ENCODE data around the gene CRABP1. TPM values are rescaled to one million over a fixed set of nuclear protein-coding genes. Genes with fewer than 3 reads are reported as not detected.

Gene CRABP1
- total and polyA plus RNA-seq, 10 of the 15 experiments (the other 5 are each of a cell fraction or from before 2014, with no cell fraction given), result 0.21 to 0.41 TPM; not detected in 8

- Histone ChIP-seq H3K27ac (ENCODE audit: control insufficient read depth, insufficient read depth) (no peak overlapping the region), H4K20me1 (ENCODE audit: control insufficient read depth, insufficient read depth) (no peaks in the 10 kb centered on the region), H3K27me3 (replicated peaks in 1 of 2; ENCODE audit: control insufficient read depth in 2 of 2, insufficient read depth in 2 of 2, low read length in 1 of 2) (no peaks in the 10 kb centered on the region), H3K79me2 (ENCODE audit: control insufficient read depth, insufficient read depth, low read length) (no peaks in the 10 kb centered on the region), H3K4me1 (ENCODE audit: control insufficient read depth, insufficient read depth, low read length) (no peaks in the 10 kb centered on the region; the same call in 1 of the 2 replicates), H3K36me3 (ENCODE audit: control insufficient read depth in 2 of 2, insufficient read depth in 2 of 2, low read length in 1 of 2) (no peaks in the 10 kb centered on the region), H3K4me3 (no peak overlapping the region), H3K9me3 (replicated peaks; ENCODE audit: control insufficient read depth, insufficient read depth, low read length) (no peaks in the 10 kb centered on the region), H3K4me2 (ENCODE audit: control insufficient read depth, insufficient read depth) (no peak overlapping the region), H3K9ac (ENCODE audit: control insufficient read depth, insufficient read depth, low read length) (no peak overlapping the region), H2AFZ (ENCODE audit: control insufficient read depth, low read depth, low read length) (no peak overlapping the region)
- no peak for ATAC-seq
- intact Hi-C loops (cut with micrococcal nuclease; ENCODE audit: unreplicated experiment) (no loop called here), in situ Hi-C loops (cut with MboI) (loop anchor here (10.0 kb wide), 1 partner anchor 102 kb away; no protein-coding TSS in a partner anchor)
- POLR2A ChIA-PET, result no interaction called here
- BruUV-seq (replicated peaks), result no TSS peak
- RAD21 ChIA-PET (ENCODE audit: unreplicated experiment), result no interaction called here
- SMC1A ChIA-PET (ENCODE audit: uncharacterized antibody, unreplicated experiment), result interaction anchor here (1.5 to 1.6 kb wide), 2 partner anchors 14 to 103 kb away, joined by 4 to 5 read pairs; partner anchors contain the start of gene SKIC8
- DNase-seq (ENCODE audit: low read depth, low spot score), result no peak
- no peak for TF ChIP-seq IRF4 (IDR thresholded peaks at IDR 0.05; ENCODE audit: low read depth, low read length)
- no peak for TF ChIP-seq JUND (IDR thresholded peaks at IDR 0.05; ENCODE audit: low read depth, low read length)
- no peak for TF ChIP-seq NR2F1 (conservative IDR thresholded peaks at IDR 0.05)
- TF ChIP-seq PAX5 (IDR thresholded peaks at IDR 0.05; ENCODE audit: borderline replicate concordance, low read depth, low read length), result no peak
- TF ChIP-seq, protein P1, sequence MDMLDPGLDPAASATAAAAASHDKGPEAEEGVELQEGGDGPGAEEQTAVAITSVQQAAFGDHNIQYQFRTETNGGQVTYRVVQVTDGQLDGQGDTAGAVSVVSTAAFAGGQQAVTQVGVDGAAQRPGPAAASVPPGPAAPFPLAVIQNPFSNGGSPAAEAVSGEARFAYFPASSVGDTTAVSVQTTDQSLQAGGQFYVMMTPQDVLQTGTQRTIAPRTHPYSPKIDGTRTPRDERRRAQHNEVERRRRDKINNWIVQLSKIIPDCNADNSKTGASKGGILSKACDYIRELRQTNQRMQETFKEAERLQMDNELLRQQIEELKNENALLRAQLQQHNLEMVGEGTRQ (IDR thresholded peaks at IDR 0.05; ENCODE audit: borderline replicate concordance, low read depth, low read length), result no peak
- no peak for TF ChIP-seq PML (IDR thresholded peaks at IDR 0.05; ENCODE audit: low read length)
- no peak for TF ChIP-seq STAT3 (IDR thresholded peaks at IDR 0.05; ENCODE audit: low read depth, low read length)
- TF ChIP-seq YBX1 (IDR thresholded peaks at IDR 0.05), result no peak
- TF ChIP-seq YY1 (IDR thresholded peaks at IDR 0.05; ENCODE audit: low read depth, low read length), result no peak
- TF ChIP-seq NFIC (IDR thresholded peaks at IDR 0.05; ENCODE audit: low read depth, low read length), result no peak
- TF ChIP-seq RUNX3 (IDR thresholded peaks at IDR 0.05; ENCODE audit: low read length), result no peak
- TF ChIP-seq, protein P2, sequence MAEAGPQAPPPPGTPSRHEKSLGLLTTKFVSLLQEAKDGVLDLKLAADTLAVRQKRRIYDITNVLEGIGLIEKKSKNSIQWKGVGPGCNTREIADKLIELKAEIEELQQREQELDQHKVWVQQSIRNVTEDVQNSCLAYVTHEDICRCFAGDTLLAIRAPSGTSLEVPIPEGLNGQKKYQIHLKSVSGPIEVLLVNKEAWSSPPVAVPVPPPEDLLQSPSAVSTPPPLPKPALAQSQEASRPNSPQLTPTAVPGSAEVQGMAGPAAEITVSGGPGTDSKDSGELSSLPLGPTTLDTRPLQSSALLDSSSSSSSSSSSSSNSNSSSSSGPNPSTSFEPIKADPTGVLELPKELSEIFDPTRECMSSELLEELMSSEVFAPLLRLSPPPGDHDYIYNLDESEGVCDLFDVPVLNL (IDR thresholded peaks at IDR 0.05; ENCODE audit: low read depth, low read length), result no peak
- no peak for TF ChIP-seq BCLAF1 (IDR thresholded peaks at IDR 0.05)
- no peak for TF ChIP-seq KAT2A (conservative IDR thresholded peaks at IDR 0.05; ENCODE audit: control insufficient read depth, low read depth, low read length)
- TF ChIP-seq, protein P3, sequence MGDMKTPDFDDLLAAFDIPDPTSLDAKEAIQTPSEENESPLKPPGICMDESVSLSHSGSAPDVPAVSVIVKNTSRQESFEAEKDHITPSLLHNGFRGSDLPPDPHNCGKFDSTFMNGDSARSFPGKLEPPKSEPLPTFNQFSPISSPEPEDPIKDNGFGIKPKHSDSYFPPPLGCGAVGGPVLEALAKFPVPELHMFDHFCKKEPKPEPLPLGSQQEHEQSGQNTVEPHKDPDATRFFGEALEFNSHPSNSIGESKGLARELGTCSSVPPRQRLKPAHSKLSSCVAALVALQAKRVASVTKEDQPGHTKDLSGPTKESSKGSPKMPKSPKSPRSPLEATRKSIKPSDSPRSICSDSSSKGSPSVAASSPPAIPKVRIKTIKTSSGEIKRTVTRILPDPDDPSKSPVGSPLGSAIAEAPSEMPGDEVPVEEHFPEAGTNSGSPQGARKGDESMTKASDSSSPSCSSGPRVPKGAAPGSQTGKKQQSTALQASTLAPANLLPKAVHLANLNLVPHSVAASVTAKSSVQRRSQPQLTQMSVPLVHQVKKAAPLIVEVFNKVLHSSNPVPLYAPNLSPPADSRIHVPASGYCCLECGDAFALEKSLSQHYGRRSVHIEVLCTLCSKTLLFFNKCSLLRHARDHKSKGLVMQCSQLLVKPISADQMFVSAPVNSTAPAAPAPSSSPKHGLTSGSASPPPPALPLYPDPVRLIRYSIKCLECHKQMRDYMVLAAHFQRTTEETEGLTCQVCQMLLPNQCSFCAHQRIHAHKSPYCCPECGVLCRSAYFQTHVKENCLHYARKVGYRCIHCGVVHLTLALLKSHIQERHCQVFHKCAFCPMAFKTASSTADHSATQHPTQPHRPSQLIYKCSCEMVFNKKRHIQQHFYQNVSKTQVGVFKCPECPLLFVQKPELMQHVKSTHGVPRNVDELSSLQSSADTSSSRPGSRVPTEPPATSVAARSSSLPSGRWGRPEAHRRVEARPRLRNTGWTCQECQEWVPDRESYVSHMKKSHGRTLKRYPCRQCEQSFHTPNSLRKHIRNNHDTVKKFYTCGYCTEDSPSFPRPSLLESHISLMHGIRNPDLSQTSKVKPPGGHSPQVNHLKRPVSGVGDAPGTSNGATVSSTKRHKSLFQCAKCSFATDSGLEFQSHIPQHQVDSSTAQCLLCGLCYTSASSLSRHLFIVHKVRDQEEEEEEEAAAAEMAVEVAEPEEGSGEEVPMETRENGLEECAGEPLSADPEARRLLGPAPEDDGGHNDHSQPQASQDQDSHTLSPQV (IDR thresholded peaks at IDR 0.05), result no peak
- CTCF ChIA-PET, result interaction anchor here (1.4 to 13.8 kb wide), 4 partner anchors 11 to 116 kb away, joined by 3 to 175 read pairs (median 6); no protein-coding TSS in a partner anchor
- FAIRE-seq, result no peak
- WGBS (ENCODE audit: insufficient coverage, insufficient replicate concordance, low lambda C conversion rate, missing lambda C conversion rate), result 24% methylated on average over 5 of the region's 5 CpGs
Measured at GRCh38 chr15:78312957-78313356, 27.2 kb upstream of the CRABP1 start.

All from GM12878 (cell line).